ENCODE data around the gene TAOK3.

TAOK3 gene

GRCh38 chr12:118213452-118213851 is 159.3 kb downstream of the TAOK3 start:
- Histone ChIP-seq H3K4me3 (ENCODE audit: low read depth, low read length) (no peak overlapping the region), H3K9me3 (no peaks in the 10 kb centered on the region), H3K36me3 (no peaks in the 10 kb centered on the region), H3K27me3 (no peaks in the 10 kb centered on the region), H3K4me1 (no peaks in the 10 kb centered on the region)
- no peak for TF ChIP-seq CTCF (IDR thresholded peaks at IDR 0.05; ENCODE audit: low read depth, low read length)
- DNase-seq: no peak

GRCh38 chr12:118212606-118213005 is 160.1 kb downstream of the TAOK3 start:
- DNase-seq: no peak
- Histone ChIP-seq H3K9me3 (no peaks in the 10 kb centered on the region), H3K4me1 (no peaks in the 10 kb centered on the region), H3K36me3 (no peaks in the 10 kb centered on the region), H3K4me3 (ENCODE audit: low read depth, low read length) (no peak overlapping the region), H3K27me3 (no peaks in the 10 kb centered on the region)
- TF ChIP-seq CTCF (IDR thresholded peaks at IDR 0.05; ENCODE audit: low read depth, low read length): no peak

GRCh38 chr12:118206107-118206412 is 166.6 kb downstream of the TAOK3 start:
- no peak overlapping the region for H3K4me3 ChIP-seq (ENCODE audit: low read depth, low read length)
- no peaks in the 10 kb centered on the region for H3K4me1 ChIP-seq
- TF ChIP-seq CTCF (IDR thresholded peaks at IDR 0.05; ENCODE audit: low read depth, low read length): no peak
- no peak for DNase-seq
- no peaks in the 10 kb centered on the region for H3K9me3 ChIP-seq
- no peaks in the 10 kb centered on the region for H3K27me3 ChIP-seq
- no peaks in the 10 kb centered on the region for H3K36me3 ChIP-seq

- Histone ChIP-seq H3K4me3 (ENCODE audit: low read depth, low read length) (no peak overlapping the region), H3K36me3 (no peaks in the 10 kb centered on the region)
Measured at GRCh38 chr12:118193958-118194357, 178.7 kb downstream of the TAOK3 start.

GRCh38 chr12:118193477-118193876 is 179.2 kb downstream of the TAOK3 start:
- Histone ChIP-seq H3K27me3 (no peaks in the 10 kb centered on the region), H3K4me1 (peaks cover 3% of the 10 kb centered on the region; the same call in 1 of the 2 replicates), H3K4me3 (ENCODE audit: low read depth, low read length) (no peak overlapping the region), H3K36me3 (no peaks in the 10 kb centered on the region), H3K9me3 (no peaks in the 10 kb centered on the region)
- DNase-seq: no peak
- no peak for TF ChIP-seq CTCF (IDR thresholded peaks at IDR 0.05; ENCODE audit: low read depth, low read length)

More at GRCh38 chr12:118193958-118194357, 178.7 kb downstream of the TAOK3 start:
- DNase-seq: no peak
- TF ChIP-seq CTCF (IDR thresholded peaks at IDR 0.05; ENCODE audit: low read depth, low read length): no peak
- H3K9me3 ChIP-seq: no peaks in the 10 kb centered on the region
- H3K27me3 ChIP-seq: no peaks in the 10 kb centered on the region
- peaks cover 3% of the 10 kb centered on the region; the same call in 1 of the 2 replicates for H3K4me1 ChIP-seq

GRCh38 chr12:118190266-118190665 is 182.4 kb downstream of the TAOK3 start:
- Histone ChIP-seq H3K27me3 (no peaks in the 10 kb centered on the region), H3K36me3 (no peaks in the 10 kb centered on the region), H3K4me1 (peaks cover 6% of the 10 kb centered on the region; the same call in 1 of the 2 replicates), H3K4me3 (ENCODE audit: low read depth, low read length) (peak overlapping the region; percentile 54), H3K9me3 (no peaks in the 10 kb centered on the region)
- peak; percentile 15 for DNase-seq
- TF ChIP-seq CTCF (IDR thresholded peaks at IDR 0.05; ENCODE audit: low read depth, low read length): no peak

Data from BE2C (cell line).